22Rv1 (cell line): ENCODE measurements around the gene PALLD.

Experiments used
- H3K27ac ChIP-seq: fragments of 450-650 bp; 2 replicates; pipeline ENCODE4 v1.5.1; 2017
- CTCF ChIP-seq: fragments of 450-650 bp; IDR thresholded peaks from 2 replicates; pipeline ENCODE4 v1.5.1; 2017; ENCODE audit warnings: mild to moderate bottlenecking
- ZFX ChIP-seq: fragments of 450-650 bp; IDR thresholded peaks from 2 replicates; pipeline ENCODE4 v1.6.1; 2017; ENCODE audit warnings: antibody characterized with exemption, borderline replicate concordance

Gene PALLD

GRCh38 chr4:168830777-168831512, 334.1 kb downstream of the PALLD start:
- TF ChIP-seq ZFX (no peak), CTCF (no peak)
- no peak overlapping the region for H3K27ac ChIP-seq

DNA sequence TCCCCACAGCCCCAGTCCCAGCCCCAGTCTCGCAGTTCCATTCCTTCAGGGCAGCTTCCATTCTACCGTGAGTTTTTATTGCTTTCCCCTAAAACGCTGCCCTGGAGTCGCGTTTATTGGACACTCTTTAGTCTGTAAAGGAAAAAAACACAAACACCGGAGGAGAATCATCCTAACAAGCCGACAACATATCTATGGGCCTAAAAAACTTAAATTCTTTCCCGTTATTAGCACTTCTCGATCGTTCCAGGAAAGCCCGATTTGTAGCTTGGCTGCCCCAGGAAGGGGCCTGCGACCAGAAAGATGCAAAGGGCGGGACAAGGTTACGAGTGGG, 334.7 kb downstream of the PALLD start:
- TF ChIP-seq ZFX (no peak), CTCF (no peak)
- no peak overlapping the region for H3K27ac ChIP-seq

DNA sequence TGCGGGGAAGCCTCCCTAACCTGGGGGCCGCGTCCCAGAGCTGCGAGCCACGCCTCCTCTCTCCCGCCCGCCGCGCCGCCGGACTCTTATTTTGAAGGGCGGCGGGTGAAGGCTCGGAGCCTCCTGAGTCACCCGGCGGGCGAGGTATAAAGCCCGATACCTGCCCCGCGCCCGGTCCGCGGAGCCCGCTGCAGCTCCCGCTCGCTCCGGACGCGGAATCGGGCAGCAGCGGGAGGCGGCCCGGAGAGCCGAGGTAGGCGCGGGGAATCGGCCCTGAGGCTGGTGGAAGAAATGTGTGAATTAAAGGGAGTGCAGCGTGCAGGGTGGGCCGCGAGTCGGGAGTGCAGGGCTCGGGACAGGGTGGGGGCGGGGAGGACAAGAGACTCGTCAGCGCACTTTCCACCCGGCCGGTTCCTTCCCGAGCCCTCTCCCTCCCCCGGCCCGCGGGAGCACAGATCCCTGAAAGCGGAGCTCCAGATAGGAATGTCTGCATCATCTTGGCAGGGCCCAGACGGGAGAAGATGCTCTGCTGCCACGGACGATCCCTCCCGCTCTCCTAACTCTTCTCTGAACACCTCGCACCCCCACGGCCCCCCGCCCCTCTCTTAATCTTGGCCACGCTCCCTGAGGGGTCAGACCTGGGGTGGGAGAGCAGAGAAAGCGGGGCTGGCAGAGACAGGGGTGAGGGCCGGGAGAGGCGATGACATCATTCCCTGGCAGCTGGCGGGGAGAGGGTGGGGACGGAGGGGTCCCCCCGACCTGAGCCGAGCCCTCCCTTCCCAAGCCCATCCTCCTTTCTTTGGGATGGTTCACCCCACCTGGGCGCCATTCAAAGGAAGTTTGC, 335.3 kb downstream of the PALLD start:
- TF ChIP-seq CTCF (no peak), ZFX (no peak)
- H3K27ac ChIP-seq, result no peak overlapping the region

DNA sequence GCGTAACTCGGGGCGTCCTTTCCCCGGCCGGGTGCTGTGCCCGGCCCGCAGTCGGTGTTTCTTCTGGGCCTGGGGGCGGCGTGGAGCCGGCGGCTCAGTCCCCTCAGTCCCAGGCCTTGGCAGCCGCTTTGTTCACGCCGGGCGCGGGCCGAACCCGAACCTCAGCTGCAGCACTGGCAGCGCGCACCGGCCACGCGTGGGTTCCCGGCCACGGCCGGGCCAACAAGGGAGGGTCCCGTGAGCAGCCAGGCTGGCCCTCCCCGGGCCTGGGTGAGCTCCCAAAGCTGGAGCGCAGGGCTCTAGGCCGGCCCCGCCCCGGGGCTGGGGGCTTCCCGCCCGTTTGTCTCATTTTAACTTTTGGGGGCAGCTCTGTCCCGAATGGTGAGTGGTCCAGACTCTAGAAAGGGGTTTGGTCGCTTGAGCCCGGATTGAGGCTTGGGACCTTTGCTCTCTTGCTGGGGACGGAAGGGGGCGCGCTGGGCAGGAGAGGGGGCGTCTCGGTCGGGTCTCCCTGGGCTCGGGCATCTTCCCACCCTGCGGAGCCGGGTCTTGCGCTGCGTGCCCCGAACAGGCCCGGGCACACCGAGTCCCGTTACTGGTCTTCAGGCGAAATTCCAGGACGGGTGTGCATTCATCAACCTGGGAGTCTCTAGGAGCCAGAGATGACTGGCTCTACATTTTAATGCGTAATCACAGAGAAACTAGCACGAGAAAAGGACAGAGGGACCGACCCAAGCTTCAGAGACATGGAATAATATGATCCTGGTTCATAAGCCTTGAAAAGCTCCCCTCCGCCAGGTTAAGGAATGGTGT, 336.1 kb downstream of the PALLD start:
- TF ChIP-seq ZFX, result no peak
- TF ChIP-seq CTCF, result no peak
- H3K27ac ChIP-seq, result no peak overlapping the region

DNA sequence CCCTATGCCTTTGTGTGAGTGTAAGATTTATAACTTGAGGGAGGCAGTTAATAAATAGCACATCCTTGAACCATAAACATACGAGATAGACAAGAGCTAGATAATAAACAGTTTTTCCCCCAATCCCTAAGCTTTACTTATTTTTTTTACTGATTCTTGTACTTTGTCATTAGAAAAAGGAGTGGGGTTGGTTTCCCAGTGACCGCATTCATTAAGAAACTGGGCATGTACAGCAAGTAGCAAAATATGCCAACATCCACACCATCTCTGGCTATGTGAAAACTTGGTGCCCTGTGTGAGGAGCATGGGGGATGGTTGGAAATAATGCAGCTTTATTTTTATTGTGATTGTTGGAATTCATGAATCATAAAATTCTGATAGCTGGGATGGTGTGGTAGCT, 337.0 kb downstream of the PALLD start:
- H3K27ac ChIP-seq, result no peak overlapping the region
- no peak for TF ChIP-seq ZFX
- TF ChIP-seq CTCF, result no peak

DNA sequence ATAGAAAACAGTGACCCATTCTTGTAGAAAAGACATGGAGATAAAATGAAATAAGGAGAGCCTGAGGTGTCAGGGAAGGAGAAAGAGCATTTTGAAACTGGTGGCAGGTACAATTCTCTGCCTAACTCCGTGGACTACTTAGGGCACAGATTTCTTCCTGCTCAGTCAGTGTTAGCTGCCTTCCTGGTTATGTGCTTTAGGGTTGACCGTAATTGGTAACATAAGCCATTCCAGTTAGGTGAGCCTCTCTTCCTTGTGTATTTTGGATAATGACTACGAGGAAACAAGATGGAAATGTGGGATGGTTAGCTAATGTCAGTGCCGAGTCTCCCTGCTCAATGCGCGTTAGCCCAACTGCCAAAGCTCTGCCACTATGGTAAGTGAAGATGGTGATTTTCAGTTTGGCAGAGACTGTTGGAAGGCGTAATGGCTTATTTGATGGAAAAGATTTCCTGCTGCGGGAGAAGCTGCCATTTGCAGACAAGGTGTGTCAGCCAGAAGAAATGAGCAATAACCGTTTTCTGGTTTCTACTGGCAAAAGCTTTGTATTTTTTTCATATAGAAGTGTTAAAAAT, 339.1 kb downstream of the PALLD start:
- no peak overlapping the region for H3K27ac ChIP-seq
- TF ChIP-seq CTCF (no peak), ZFX (no peak)
